Frontal cortex (tissue), 4 donors: ENCODE measurements around the gene AFAP1. TPM values are rescaled to one million over a fixed set of nuclear protein-coding genes. Genes with fewer than 3 reads are reported as not detected.

Experiments
- DNase-seq, 2 donors: peaks; one replicate each; pipeline ENCODE4 v3.0.0; 2012; ENCODE audit warnings: low spot score in 2 of 2
- FAIRE-seq: peaks from 2 replicates; lab custom pipeline; 2012; peaks lifted over from hg19 to GRCh38; lab: Jason Lieb, UNC
- total RNA-seq: library from RNA; depleted of rRNA; stranded (reverse); fragments of >200 nt; gene quantifications from one replicate; pipeline ENCODE4 v1.2.3, GENCODE V29; 2014
- donor health status: control.
- donor health status: control.
- donor health status: control.

AFAP1 gene
- total RNA-seq, 1 donor from 2014 or later: 45.2 TPM

- FAIRE-seq: no peak
- DNase-seq: no peak
Observed at GRCh38 chr4:7901311-7901885, 38.3 kb downstream of the AFAP1 start.

GRCh38 chr4:7900334-7900909 is 39.2 kb downstream of the AFAP1 start:
- no peak for FAIRE-seq
- DNase-seq: no peak

GRCh38 chr4:7899184-7899869 is 40.3 kb downstream of the AFAP1 start:
- FAIRE-seq: no peak
- no peak for DNase-seq

- DNase-seq (no peak), FAIRE-seq (no peak)
Observed at GRCh38 chr4:7898385-7898784, 41.3 kb downstream of the AFAP1 start.

- DNase-seq (no peak), FAIRE-seq (no peak)
Observed at GRCh38 chr4:7897811-7898210, 41.9 kb downstream of the AFAP1 start.

- FAIRE-seq (no peak), DNase-seq (no peak)
Observed at GRCh38 chr4:7894677-7895181, 44.9 kb downstream of the AFAP1 start.

- DNase-seq (no peak), FAIRE-seq (no peak)
Observed at GRCh38 chr4:7894098-7894676, 45.5 kb downstream of the AFAP1 start.

- FAIRE-seq: no peak
Observed at GRCh38 chr4:7893539-7893938, 46.1 kb downstream of the AFAP1 start.

GRCh38 chr4:7892212-7893019 is 47.2 kb downstream of the AFAP1 start:
- DNase-seq: no peak
- no peak for FAIRE-seq

More at GRCh38 chr4:7893539-7893938, 46.1 kb downstream of the AFAP1 start:
- no peak for DNase-seq

- FAIRE-seq (no peak), DNase-seq (no peak)
Observed at GRCh38 chr4:7890635-7891393, 48.8 kb downstream of the AFAP1 start.

- DNase-seq (no peak), FAIRE-seq (no peak)
Observed at GRCh38 chr4:7887436-7887835, 52.2 kb downstream of the AFAP1 start.

- FAIRE-seq (no peak), DNase-seq (no peak)
Observed at GRCh38 chr4:7886007-7886973, 53.4 kb downstream of the AFAP1 start.

- FAIRE-seq: no peak
- DNase-seq: no peak
Observed at GRCh38 chr4:7885216-7886006, 54.2 kb downstream of the AFAP1 start.

GRCh38 chr4:7880683-7881082 is 59.0 kb downstream of the AFAP1 start:
- FAIRE-seq: no peak
- no peak for DNase-seq

GRCh38 chr4:7879127-7879526 is 60.5 kb downstream of the AFAP1 start:
- DNase-seq (no peak), FAIRE-seq (no peak)

GRCh38 chr4:7878323-7878722 is 61.3 kb downstream of the AFAP1 start:
- no peak for DNase-seq
- FAIRE-seq: no peak

- no peak for FAIRE-seq
- DNase-seq: no peak
Observed at GRCh38 chr4:7877176-7877575, 62.5 kb downstream of the AFAP1 start.
